GM12801 (cell line): ENCODE measurements around the gene ACTA2.

Experiments
- TF ChIP-seq, protein P1 (sequence below): IDR thresholded peaks from one replicate; pipeline ENCODE4 v1.5.1; 2011; ENCODE audit warnings: control low read depth; ENCODE audit not compliant: insufficient read length; ENCODE audit errors: extremely low read depth

Gene ACTA2

DNA sequence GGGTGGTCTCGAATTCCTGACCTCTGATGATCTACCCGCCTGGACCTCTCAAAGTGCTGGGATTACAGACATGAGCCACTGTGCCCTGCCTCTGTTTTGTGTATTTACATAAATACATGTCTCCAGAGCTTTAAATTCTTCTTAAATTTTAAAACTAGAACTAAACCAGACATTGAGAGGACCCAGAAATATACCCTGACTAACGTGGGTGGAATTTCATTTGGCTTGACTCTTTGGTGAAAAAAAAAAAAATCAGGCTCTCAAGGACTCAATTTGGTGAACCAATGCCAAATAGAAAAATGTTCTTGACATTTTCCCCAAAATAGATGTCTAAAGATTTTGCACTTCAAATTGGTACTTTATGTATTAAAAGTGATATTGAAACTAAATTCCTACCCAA is 21.4 kb upstream of the ACTA2 start:
- TF ChIP-seq, protein P1, sequence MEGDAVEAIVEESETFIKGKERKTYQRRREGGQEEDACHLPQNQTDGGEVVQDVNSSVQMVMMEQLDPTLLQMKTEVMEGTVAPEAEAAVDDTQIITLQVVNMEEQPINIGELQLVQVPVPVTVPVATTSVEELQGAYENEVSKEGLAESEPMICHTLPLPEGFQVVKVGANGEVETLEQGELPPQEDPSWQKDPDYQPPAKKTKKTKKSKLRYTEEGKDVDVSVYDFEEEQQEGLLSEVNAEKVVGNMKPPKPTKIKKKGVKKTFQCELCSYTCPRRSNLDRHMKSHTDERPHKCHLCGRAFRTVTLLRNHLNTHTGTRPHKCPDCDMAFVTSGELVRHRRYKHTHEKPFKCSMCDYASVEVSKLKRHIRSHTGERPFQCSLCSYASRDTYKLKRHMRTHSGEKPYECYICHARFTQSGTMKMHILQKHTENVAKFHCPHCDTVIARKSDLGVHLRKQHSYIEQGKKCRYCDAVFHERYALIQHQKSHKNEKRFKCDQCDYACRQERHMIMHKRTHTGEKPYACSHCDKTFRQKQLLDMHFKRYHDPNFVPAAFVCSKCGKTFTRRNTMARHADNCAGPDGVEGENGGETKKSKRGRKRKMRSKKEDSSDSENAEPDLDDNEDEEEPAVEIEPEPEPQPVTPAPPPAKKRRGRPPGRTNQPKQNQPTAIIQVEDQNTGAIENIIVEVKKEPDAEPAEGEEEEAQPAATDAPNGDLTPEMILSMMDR: no peak

DNA sequence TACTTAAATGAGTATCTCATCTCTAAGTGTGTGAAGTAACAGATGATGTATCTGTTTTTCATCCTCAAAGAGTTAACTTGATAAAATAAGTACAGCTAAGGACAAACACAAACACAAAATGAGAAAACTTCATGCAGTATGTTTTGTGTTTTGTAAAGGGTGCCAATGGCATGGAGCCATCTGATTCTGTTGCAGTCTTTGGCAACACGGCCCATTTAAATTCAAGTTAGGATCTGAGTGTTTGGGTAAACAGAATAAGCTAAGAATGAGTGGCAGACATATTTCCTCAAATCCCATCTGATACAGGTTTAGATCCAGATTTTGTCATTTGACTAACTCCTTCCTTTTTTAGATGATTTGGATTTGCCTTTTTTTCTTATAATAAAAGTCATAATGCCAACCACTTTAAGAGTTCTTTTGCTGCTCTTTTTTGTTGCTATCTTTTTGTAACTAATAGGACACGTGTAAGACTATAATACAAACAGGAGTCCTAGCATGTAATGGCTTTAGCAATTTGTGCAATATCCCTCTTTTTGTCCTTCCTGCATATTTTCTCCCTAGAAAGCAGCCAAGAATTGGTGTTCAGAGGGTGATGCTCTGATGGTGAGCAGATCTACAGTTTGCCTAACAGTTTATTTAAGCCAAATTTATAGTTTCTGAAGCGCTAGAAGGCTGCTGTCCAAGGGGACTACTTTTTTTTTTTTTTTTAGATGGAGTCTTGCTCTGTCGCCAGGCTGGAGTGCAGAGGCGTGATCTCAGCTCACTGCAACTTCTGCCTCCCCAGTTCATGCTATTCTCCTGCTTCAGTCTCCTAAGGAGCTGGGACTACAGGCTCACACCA is 18.9 kb upstream of the ACTA2 start:
- TF ChIP-seq, protein P1: no peak

DNA sequence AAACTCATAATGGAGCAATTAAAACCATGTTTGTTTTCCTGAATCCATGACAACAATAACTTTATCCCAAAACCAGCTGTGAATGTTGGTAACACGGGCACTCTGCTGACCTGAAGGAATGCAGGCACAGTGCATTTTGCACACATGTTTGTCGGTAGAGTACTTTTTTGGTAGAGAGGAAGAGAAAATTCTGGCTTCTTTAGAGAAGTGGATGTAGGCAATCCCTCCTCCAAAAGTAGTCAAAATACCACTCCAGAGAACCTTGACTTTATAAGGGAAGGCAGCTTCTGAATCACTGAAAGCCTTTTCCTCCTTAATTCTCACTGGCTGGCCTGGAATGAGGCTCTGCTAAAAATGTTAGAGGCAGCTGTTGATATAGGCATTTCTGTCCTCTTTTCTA is 15.8 kb upstream of the ACTA2 start:
- TF ChIP-seq, protein P1: no peak

DNA sequence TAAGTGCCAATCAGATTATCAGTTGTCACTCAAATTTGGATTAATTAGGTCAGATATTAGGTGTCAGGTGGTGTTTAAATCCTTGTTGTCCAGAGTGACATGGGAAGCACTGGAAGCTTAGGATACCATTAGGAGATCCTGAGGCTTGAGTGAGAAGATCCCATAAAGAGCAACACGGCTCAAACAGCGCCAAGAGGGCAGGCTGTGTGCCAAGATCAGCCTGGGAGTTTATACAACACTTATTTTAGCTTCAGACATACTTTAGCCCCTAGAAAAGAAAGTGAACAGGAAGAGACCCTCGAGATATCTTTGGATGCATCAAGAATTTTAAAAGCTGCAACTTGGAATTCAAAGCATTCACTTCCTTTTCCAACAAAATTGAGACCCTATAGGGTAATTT is 14.2 kb upstream of the ACTA2 start:
- TF ChIP-seq, protein P1: no peak

DNA sequence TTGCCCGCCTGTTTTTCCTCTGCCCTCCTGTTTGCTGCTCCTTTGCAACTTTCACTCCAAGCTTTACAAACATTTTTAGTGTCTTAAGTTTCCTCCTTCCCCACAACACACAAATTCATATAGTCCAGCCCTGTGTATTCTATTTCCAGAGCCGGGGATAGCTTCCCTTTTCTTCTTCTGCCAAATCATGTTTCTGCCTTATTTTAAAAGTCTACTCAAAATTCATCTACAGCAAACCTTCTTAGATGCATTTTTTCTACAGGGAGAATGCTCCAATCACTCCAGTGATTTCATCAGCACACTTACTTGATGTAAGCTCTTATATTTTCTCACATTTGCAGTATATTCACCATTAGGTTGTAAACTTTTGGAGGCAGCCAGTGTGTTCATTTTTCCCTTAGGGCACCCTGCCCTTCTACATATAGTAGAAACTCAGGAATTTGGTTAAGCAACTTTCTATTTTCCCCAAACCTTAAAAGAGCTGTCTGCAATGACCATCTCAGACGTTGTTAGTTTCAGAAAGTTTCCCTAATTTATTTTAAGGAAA is 12.4 kb upstream of the ACTA2 start:
- TF ChIP-seq, protein P1: no peak

DNA sequence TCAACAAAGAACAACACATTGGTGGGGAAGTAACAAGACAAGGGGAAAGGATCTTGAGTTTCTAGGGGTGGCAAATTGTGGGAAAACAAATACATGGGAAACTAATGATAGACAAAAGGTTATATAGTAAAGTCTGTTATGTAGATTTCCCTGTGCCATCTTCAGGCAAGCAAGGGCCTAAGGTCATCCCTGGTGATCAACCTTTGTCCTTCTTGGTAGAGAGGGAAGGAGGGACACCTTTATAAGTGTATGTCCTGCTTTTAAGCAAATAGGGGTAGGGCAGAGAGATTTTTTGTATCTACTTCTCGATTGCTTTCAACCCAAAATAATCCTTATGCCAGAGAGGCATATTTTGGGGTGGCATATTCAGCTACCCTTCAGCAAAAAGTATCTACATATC is 11.8 kb upstream of the ACTA2 start:
- TF ChIP-seq, protein P1: no peak

DNA sequence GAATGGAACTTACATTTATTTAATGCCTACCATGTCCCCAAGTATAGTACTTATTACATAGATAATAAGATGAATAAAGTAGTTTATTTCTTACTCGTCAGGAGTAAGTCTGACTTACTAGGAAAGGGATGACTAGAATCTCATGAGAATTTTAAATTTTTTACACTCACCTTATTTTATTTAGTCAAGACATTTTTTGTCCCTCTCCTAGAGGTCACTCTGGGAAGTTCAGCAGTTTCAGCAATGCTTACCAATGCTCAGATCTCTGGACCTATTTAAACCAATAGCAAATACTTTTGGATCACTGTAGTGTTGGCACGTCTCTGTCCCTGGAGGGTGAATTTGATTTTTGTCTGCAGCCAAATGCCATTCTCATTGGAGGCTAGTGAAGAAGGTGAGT is 10.7 kb upstream of the ACTA2 start:
- TF ChIP-seq, protein P1: no peak
